A549 (cell line): Measurements from ENCODE around the gene PEX3. TPM values are rescaled to one million over a fixed set of nuclear protein-coding genes. Genes with fewer than 3 reads are reported as not detected.

Experiments used
- ATAC-seq, 2 experiments: fragments of 200-7000 bp in 1 of 2; fragments of >200 bp in 1 of 2; cut with Nextera tagmentation in 1 of 2; cut with Tn5 transposase in 1 of 2; 3 replicates each; pipeline versions ENCODE4 v1.8.0 to v1.9.1; 2018 to 2020; ENCODE audit warnings: mild to moderate bottlenecking in 1 of 2, moderate library complexity in 1 of 2
- CTCF ChIA-PET: fragments of 300-600 bp; sonication (Branson Sonifier 250); formaldehyde crosslinking; extraction: SDS; loops from one replicate; lab custom pipeline; 2021; ENCODE audit warnings: antibody characterized with exemption, inconsistent platforms; lab: Yijun Ruan, JAX
- POLR2A ChIA-PET: fragments of 350-600 bp; formaldehyde crosslinking; extraction: SDS; loops from one replicate; lab custom pipeline; 2021; ENCODE audit warnings: antibody characterized with exemption, inconsistent platforms; lab: Yijun Ruan, JAX
- DNase-seq, 2 experiments: peaks; one replicate each; pipeline versions ENCODE4 v3.0.0 to v3.0.0-alpha.2; 2011 to 2016; ENCODE audit warnings: low read depth in 1 of 2, low spot score in 1 of 2
- FAIRE-seq: peaks from 2 replicates; lab custom pipeline; 2011; peaks lifted over from hg19 to GRCh38; lab: Jason Lieb, UNC
- H3K27ac ChIP-seq, 2 experiments: fragments of >200 bp; sonication (Bioruptor Twin); formaldehyde crosslinking; 3 replicates each; pipeline ENCODE4 v1.5.1; 2016 to 2017
- H3K4me1 ChIP-seq: fragments of >200 bp; sonication (Bioruptor Twin); formaldehyde crosslinking; 3 replicates; pipeline ENCODE4 v1.6.1; 2016
- H3K4me2 ChIP-seq: fragments of >200 bp; sonication (Bioruptor Twin); formaldehyde crosslinking; 3 replicates; pipeline ENCODE4 v1.6.1; 2016
- H3K4me3 ChIP-seq: fragments of >200 bp; sonication (Bioruptor Twin); formaldehyde crosslinking; 3 replicates; pipeline ENCODE4 v1.5.1; 2016
- H3K9me3 ChIP-seq: fragments of >200 bp; sonication (Bioruptor Twin); formaldehyde crosslinking; 3 replicates; pipeline ENCODE4 v1.6.1; 2016
- CHD2 ChIP-seq: fragments of 150-350 bp; IDR thresholded peaks from 2 replicates; pipeline ENCODE4 v1.6.1; 2014; ENCODE audit warnings: low read length; ENCODE audit not compliant: partially characterized antibody
- EHMT2 ChIP-seq: fragments of 200-600 bp; sonication (generic); IDR thresholded peaks from 2 replicates; pipeline ENCODE4 v1.6.1; 2016; ENCODE audit warnings: antibody characterized with exemption, low read depth, mild to moderate bottlenecking, moderate library complexity
- FOSL2 ChIP-seq, 2 experiments: fragments of 450-650 bp in 1 of 2; fragments of >200 bp in 1 of 2; sonication (Bioruptor Twin) in 1 of 2; formaldehyde crosslinking; IDR thresholded peaks; 2 replicates each; pipeline versions ENCODE4 v1.5.0 to v1.6.1; 2016 to 2020; ENCODE audit warnings: mild to moderate bottlenecking in 1 of 2, moderate library complexity in 1 of 2
- GATA3 ChIP-seq: IDR thresholded peaks from 2 replicates; pipeline ENCODE4 v1.6.1; 2012; ENCODE audit warnings: borderline replicate concordance
- HDAC2 ChIP-seq: fragments of 200-600 bp; sonication (generic); IDR thresholded peaks from 2 replicates; pipeline ENCODE4 v1.6.1; 2016
- HOXB5 ChIP-seq: fragments of 250-450 bp; sonication (Bioruptor Pico); IDR thresholded peaks from 2 replicates; pipeline ENCODE4 v1.5.0; 2020; ENCODE audit warnings: mild to moderate bottlenecking, moderate library complexity
- MYC ChIP-seq: IDR thresholded peaks from 2 replicates; pipeline ENCODE4 v1.6.1; 2012; ENCODE audit warnings: mild to moderate bottlenecking, inconsistent platforms, low read length, improper control_type of control experiment, borderline replicate concordance
- NR3C1 ChIP-seq: fragments of >200 bp; sonication (Bioruptor Twin); formaldehyde crosslinking; IDR thresholded peaks from 3 replicates; pipeline ENCODE4 v1.6.1; 2017
- POLR2A ChIP-seq: IDR thresholded peaks from 2 replicates; pipeline ENCODE4 v1.6.1; 2012; ENCODE audit warnings: mild to moderate bottlenecking, low read length
- RAD21 ChIP-seq, 2 experiments: fragments of >200 bp in 1 of 2; sonication (Bioruptor Twin) in 1 of 2; formaldehyde crosslinking in 1 of 2; IDR thresholded peaks in 1 of 2; conservative IDR thresholded peaks in 1 of 2; 2 replicates in 1 of 2; 3 replicates in 1 of 2; pipeline ENCODE4 v1.6.1; 2012 to 2018; ENCODE audit warnings: inconsistent platforms in 1 of 2
- RARB ChIP-seq: fragments of 250-450 bp; sonication (Bioruptor Pico); IDR thresholded peaks from 2 replicates; pipeline ENCODE4 v1.8.0; 2021; ENCODE audit warnings: mild to moderate bottlenecking, moderate library complexity
- TFCP2L1 ChIP-seq: fragments of 250-450 bp; sonication (Bioruptor Pico); IDR thresholded peaks from 2 replicates; pipeline ENCODE4 v1.5.0; 2021; ENCODE audit warnings: mild to moderate bottlenecking
- TP53 ChIP-seq: fragments of 250-450 bp; sonication (Bioruptor Pico); IDR thresholded peaks from 2 replicates; pipeline ENCODE4 v1.5.0; 2021; ENCODE audit warnings: mild to moderate bottlenecking, moderate library complexity
- ZFP36 ChIP-seq: fragments of 450-650 bp; IDR thresholded peaks from 2 replicates; pipeline ENCODE4 v1.6.1; 2014; ENCODE audit warnings: borderline replicate concordance; ENCODE audit not compliant: partially characterized antibody
- ZNF302 ChIP-seq: fragments of 250-450 bp; sonication (Bioruptor Pico); IDR thresholded peaks from 2 replicates; pipeline ENCODE4 v1.9.0; 2021; ENCODE audit warnings: inconsistent platforms, mild to moderate bottlenecking, moderate library complexity
- WGBS: methylation state at CpG from one replicate; pipeline ENCODE4 v1.1.6; 2017; ENCODE audit errors: missing lambda C conversion rate; 5-methylcytosine and 5-hydroxymethylcytosine counted together
- polyA plus RNA-seq, 4 experiments: library from polyadenylated mRNA; depleted of rRNA in 3 of 4; stranded (reverse); fragments of >200 nt; fragmentation: RNase III in 1 of 4; extraction: RNeasy Plus Mini Kit Qiagen cat#74134 plus additional on column Dnase treatment in 1 of 4; gene quantifications; 2 replicates in 3 of 4; 3 replicates in 1 of 4; pipeline ENCODE4 v1.2.3, GENCODE V29; 2011 to 2017
- TF ChIP-seq, protein P1 (sequence below): fragments of >200 bp; sonication (Bioruptor Twin); formaldehyde crosslinking; IDR thresholded peaks from 2 replicates; pipeline ENCODE4 v1.6.1; 2016
- TF ChIP-seq, protein P2 (sequence below): fragments of 150-350 bp; IDR thresholded peaks from 2 replicates; pipeline ENCODE4 v1.6.1; 2014; ENCODE audit warnings: low read depth, mild to moderate bottlenecking, low read length
- TF ChIP-seq, protein P3 (sequence below): fragments of >200 bp; sonication (Bioruptor Twin); formaldehyde crosslinking; IDR thresholded peaks from 3 replicates; pipeline ENCODE4 v1.6.1; 2016
- TF ChIP-seq, protein P4 (sequence below): fragments of >200 bp; sonication (Bioruptor Twin); formaldehyde crosslinking; IDR thresholded peaks from 3 replicates; pipeline ENCODE4 v1.5.1; 2016
- TF ChIP-seq, protein P5 (sequence below): fragments of 200-600 bp; sonication (generic); IDR thresholded peaks from 2 replicates; pipeline ENCODE4 v1.6.1; 2016; ENCODE audit warnings: antibody characterized with exemption, mild to moderate bottlenecking, moderate library complexity

Gene PEX3
- polyA plus RNA-seq, 2 of the 4 experiments (the other 2 are of a cell fraction), result 15.1 to 25.9 TPM

DNA sequence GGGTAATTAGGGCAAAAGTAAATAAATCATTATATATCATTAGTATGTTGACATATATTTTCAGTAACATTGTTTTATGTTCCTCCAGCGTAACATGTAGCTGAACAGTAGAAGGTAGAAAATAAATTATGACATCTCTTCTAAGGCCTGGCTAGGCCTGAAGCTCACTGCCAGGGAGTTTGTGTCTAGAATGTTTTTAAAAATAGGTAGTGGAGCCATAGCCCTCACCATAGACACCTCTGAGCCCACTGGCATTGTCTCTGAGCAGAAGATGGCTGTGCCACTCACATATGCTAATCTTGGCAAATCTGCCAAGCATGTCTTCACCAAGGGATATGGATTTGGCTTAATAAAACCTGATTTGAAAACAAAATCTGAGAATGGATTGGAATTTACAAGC, 39.6 kb downstream of the PEX3 start:
- CTCF ChIA-PET, result no interaction called here
- POLR2A ChIA-PET, result no interaction called here
- WGBS, result 88% methylated on average over 1 of the region's 1 CpG
- Histone ChIP-seq H3K27ac (no peak overlapping the region), H3K4me1 (no peaks in the 10 kb centered on the region), H3K9me3 (no peaks in the 10 kb centered on the region), H3K4me3 (no peak overlapping the region), H3K4me2 (no peak overlapping the region)
- DNase-seq, result no peak
- ATAC-seq, result no peak
- TF ChIP-seq POLR2A, result no peak
- TF ChIP-seq, protein P1, sequence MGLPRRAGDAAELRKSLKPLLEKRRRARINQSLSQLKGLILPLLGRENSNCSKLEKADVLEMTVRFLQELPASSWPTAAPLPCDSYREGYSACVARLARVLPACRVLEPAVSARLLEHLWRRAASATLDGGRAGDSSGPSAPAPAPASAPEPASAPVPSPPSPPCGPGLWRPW, result no peak
- no peak for TF ChIP-seq EHMT2
- no peak for TF ChIP-seq FOSL2 (IDR thresholded peaks at IDR 0.05)
- TF ChIP-seq FOSL2 (CRISPR knock-in tag; IDR thresholded peaks at IDR 0.05), result no peak
- TF ChIP-seq ZNF302 (CRISPR knock-in tag), result no peak
- TF ChIP-seq RAD21 (conservative IDR thresholded peaks at IDR 0.05 in 1 of 2, IDR thresholded peaks at IDR 0.05 in 1 of 2), result no peak
- TF ChIP-seq, protein P2, sequence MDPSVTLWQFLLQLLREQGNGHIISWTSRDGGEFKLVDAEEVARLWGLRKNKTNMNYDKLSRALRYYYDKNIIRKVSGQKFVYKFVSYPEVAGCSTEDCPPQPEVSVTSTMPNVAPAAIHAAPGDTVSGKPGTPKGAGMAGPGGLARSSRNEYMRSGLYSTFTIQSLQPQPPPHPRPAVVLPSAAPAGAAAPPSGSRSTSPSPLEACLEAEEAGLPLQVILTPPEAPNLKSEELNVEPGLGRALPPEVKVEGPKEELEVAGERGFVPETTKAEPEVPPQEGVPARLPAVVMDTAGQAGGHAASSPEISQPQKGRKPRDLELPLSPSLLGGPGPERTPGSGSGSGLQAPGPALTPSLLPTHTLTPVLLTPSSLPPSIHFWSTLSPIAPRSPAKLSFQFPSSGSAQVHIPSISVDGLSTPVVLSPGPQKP, result no peak
- TF ChIP-seq NR3C1, result no peak
- TF ChIP-seq GATA3, result no peak
- no peak for TF ChIP-seq CHD2
- no peak for FAIRE-seq

DNA sequence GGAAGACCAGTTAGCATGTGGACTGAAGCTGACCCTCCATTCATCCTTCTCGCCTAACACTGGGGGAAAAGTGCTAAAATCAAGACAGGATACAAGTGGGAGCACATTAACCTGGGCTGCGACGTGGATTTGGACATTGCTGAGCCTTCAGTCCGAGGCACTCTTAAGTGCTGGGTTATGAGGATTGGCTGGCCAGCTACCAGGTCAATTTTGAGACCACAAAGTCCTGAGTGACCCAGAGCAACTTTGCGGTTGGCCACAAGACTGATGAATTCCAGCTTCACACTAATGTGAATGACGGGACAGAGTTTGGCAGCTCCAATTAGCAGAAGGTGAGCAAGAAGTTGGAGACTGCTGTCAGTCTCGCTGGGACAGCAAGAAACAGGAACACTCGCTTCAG, 40.2 kb downstream of the PEX3 start:
- TF ChIP-seq, protein P1, result no peak
- TF ChIP-seq TP53 (no peak), HDAC2 (no peak), MYC (no peak), TFCP2L1 (no peak), CHD2 (no peak), ZFP36 (no peak), RARB (CRISPR knock-in tag) (no peak), HOXB5 (CRISPR knock-in tag) (no peak)
- TF ChIP-seq, protein P3, sequence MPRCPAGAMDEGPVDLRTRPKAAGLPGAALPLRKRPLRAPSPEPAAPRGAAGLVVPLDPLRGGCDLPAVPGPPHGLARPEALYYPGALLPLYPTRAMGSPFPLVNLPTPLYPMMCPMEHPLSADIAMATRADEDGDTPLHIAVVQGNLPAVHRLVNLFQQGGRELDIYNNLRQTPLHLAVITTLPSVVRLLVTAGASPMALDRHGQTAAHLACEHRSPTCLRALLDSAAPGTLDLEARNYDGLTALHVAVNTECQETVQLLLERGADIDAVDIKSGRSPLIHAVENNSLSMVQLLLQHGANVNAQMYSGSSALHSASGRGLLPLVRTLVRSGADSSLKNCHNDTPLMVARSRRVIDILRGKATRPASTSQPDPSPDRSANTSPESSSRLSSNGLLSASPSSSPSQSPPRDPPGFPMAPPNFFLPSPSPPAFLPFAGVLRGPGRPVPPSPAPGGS, result no peak
- TF ChIP-seq, protein P4, sequence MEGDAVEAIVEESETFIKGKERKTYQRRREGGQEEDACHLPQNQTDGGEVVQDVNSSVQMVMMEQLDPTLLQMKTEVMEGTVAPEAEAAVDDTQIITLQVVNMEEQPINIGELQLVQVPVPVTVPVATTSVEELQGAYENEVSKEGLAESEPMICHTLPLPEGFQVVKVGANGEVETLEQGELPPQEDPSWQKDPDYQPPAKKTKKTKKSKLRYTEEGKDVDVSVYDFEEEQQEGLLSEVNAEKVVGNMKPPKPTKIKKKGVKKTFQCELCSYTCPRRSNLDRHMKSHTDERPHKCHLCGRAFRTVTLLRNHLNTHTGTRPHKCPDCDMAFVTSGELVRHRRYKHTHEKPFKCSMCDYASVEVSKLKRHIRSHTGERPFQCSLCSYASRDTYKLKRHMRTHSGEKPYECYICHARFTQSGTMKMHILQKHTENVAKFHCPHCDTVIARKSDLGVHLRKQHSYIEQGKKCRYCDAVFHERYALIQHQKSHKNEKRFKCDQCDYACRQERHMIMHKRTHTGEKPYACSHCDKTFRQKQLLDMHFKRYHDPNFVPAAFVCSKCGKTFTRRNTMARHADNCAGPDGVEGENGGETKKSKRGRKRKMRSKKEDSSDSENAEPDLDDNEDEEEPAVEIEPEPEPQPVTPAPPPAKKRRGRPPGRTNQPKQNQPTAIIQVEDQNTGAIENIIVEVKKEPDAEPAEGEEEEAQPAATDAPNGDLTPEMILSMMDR, result no peak
- TF ChIP-seq, protein P5, sequence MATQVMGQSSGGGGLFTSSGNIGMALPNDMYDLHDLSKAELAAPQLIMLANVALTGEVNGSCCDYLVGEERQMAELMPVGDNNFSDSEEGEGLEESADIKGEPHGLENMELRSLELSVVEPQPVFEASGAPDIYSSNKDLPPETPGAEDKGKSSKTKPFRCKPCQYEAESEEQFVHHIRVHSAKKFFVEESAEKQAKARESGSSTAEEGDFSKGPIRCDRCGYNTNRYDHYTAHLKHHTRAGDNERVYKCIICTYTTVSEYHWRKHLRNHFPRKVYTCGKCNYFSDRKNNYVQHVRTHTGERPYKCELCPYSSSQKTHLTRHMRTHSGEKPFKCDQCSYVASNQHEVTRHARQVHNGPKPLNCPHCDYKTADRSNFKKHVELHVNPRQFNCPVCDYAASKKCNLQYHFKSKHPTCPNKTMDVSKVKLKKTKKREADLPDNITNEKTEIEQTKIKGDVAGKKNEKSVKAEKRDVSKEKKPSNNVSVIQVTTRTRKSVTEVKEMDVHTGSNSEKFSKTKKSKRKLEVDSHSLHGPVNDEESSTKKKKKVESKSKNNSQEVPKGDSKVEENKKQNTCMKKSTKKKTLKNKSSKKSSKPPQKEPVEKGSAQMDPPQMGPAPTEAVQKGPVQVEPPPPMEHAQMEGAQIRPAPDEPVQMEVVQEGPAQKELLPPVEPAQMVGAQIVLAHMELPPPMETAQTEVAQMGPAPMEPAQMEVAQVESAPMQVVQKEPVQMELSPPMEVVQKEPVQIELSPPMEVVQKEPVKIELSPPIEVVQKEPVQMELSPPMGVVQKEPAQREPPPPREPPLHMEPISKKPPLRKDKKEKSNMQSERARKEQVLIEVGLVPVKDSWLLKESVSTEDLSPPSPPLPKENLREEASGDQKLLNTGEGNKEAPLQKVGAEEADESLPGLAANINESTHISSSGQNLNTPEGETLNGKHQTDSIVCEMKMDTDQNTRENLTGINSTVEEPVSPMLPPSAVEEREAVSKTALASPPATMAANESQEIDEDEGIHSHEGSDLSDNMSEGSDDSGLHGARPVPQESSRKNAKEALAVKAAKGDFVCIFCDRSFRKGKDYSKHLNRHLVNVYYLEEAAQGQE, result no peak
- FAIRE-seq (no peak), ATAC-seq (peak in 1 of 2 experiments; percentile 39; a peak in 1 of 6 replicates), DNase-seq (no peak)
- WGBS, result 92% methylated on average over 8 of the region's 8 CpGs
- Histone ChIP-seq H3K4me1 (no peaks in the 10 kb centered on the region), H3K27ac (no peak overlapping the region), H3K4me3 (no peak overlapping the region), H3K4me2 (no peak overlapping the region), H3K9me3 (no peaks in the 10 kb centered on the region)
- POLR2A ChIA-PET, result no interaction called here
- CTCF ChIA-PET, result no interaction called here
